HepG2 (cell line): Measurements from ENCODE around the gene ABHD17A. TPM values are rescaled to one million over a fixed set of nuclear protein-coding genes. Genes with fewer than 3 reads are reported as not detected.
A peak's percentile ranks its signal among the peaks of the same experiment; 100 is the strongest.

Experiments
- AGO2 ChIP-seq: fragments of 200-400 bp; formaldehyde crosslinking; optimal IDR thresholded peaks from 2 replicates; pipeline ENCODE3; 2017; ENCODE audit warnings: mild to moderate bottlenecking, low read depth, low read length, moderate library complexity
- CREM ChIP-seq, 2 experiments: sonication (generic) in 1 of 2; formaldehyde crosslinking in 1 of 2; IDR thresholded peaks; 2 replicates each; pipeline versions ENCODE4 v1.4.0 to v1.6.1; 2016 to 2020; ENCODE audit warnings: antibody characterized with exemption in 1 of 2, mild to moderate bottlenecking in 1 of 2, missing genetic modification reagents in 1 of 2
- KDM5B ChIP-seq: sonication (generic); formaldehyde crosslinking; IDR thresholded peaks from 2 replicates; pipeline ENCODE4 v1.4.0; 2020; ENCODE audit warnings: missing genetic modification reagents, mild to moderate bottlenecking, borderline replicate concordance
- KLF15 ChIP-seq: sonication (generic); formaldehyde crosslinking; IDR thresholded peaks from 2 replicates; pipeline ENCODE4 v1.8.1; 2023; ENCODE audit warnings: borderline replicate concordance, mild to moderate bottlenecking, inconsistent platforms, missing genetic modification reagents, mixed read lengths
- NONO ChIP-seq, 2 experiments: fragments of 450-650 bp in 1 of 2; sonication (generic) in 1 of 2; formaldehyde crosslinking in 1 of 2; IDR thresholded peaks in 1 of 2; conservative IDR thresholded peaks in 1 of 2; 2 replicates each; pipeline versions ENCODE4 v1.6.1 to v1.8.0; 2017 to 2022; ENCODE audit warnings: mild to moderate bottlenecking in 1 of 2, missing genetic modification reagents in 1 of 2, moderate library complexity in 1 of 2
- U2AF1 ChIP-seq: fragments of 200-400 bp; formaldehyde crosslinking; optimal IDR thresholded peaks from 2 replicates; pipeline ENCODE3; 2017; ENCODE audit warnings: mild to moderate bottlenecking, low read depth, low read length
- ZBTB7A ChIP-seq: sonication (generic); formaldehyde crosslinking; IDR thresholded peaks from 2 replicates; pipeline ENCODE4 v1.8.0; 2022; ENCODE audit warnings: mild to moderate bottlenecking, missing genetic modification reagents
- ZFX ChIP-seq: sonication (generic); formaldehyde crosslinking; IDR thresholded peaks from 2 replicates; pipeline ENCODE4 v1.4.0; 2020; ENCODE audit warnings: mild to moderate bottlenecking, low read depth, missing genetic modification reagents, moderate library complexity
- ZFYVE20 ChIP-seq: sonication (generic); formaldehyde crosslinking; IDR thresholded peaks from 2 replicates; pipeline ENCODE4 v1.8.0; 2023; ENCODE audit warnings: low read depth, mild to moderate bottlenecking, moderate library complexity, missing genetic modification reagents, borderline replicate concordance
- ZNF180 ChIP-seq: sonication (generic); formaldehyde crosslinking; IDR thresholded peaks from 2 replicates; pipeline ENCODE4 v1.4.0; 2020; ENCODE audit warnings: low read depth, missing genetic modification reagents, borderline replicate concordance
- ZNF546 ChIP-seq: sonication (generic); formaldehyde crosslinking; conservative IDR thresholded peaks from 2 replicates; pipeline ENCODE4 v1.8.1; 2023; ENCODE audit warnings: mild to moderate bottlenecking, missing genetic modification reagents
- ZNF737 ChIP-seq: sonication (generic); formaldehyde crosslinking; IDR thresholded peaks from 2 replicates; pipeline ENCODE4 v1.5.0; 2020; ENCODE audit warnings: missing genetic modification reagents, mild to moderate bottlenecking, borderline replicate concordance
- polyA plus RNA-seq, 8 experiments: library from polyadenylated mRNA; depleted of rRNA in 3 of 8; stranded (reverse) in 7 of 8; unstranded in 1 of 8; fragments of >200 nt; fragmentation: Illumina TruSeq in 4 of 8; extraction: Trizol in 4 of 8; gene quantifications; 2 replicates each; pipeline versions ENCODE4 v1.2.1 to v1.2.3, GENCODE V29; 2011 to 2016; ENCODE audit warnings: low read depth in 4 of 8, missing spikeins in 1 of 8, mixed read lengths in 1 of 8; ENCODE audit not compliant: insufficient read depth in 1 of 8
- total RNA-seq, 5 experiments: library from RNA; depleted of rRNA; stranded (reverse); fragments of >200 nt; fragmentation: Illumina TruSeq; extraction: Trizol; gene quantifications; 2 replicates each; pipeline ENCODE4 v1.2.3, GENCODE V29; 2016; ENCODE audit warnings: low read depth in 1 of 5
- TF ChIP-seq, protein P1 (sequence below), 2 experiments: sonication (generic) in 1 of 2; formaldehyde crosslinking in 1 of 2; IDR thresholded peaks; 2 replicates each; pipeline versions ENCODE4 v1.4.0 to v1.6.1; 2018 to 2020; ENCODE audit warnings: missing genetic modification reagents in 2 of 2, borderline replicate concordance in 1 of 2, low read depth in 1 of 2, mild to moderate bottlenecking in 1 of 2, missing biosample characterization in 1 of 2
- TF ChIP-seq, protein P2 (sequence below): sonication (generic); formaldehyde crosslinking; IDR thresholded peaks from 2 replicates; pipeline ENCODE4 v1.4.0; 2020; ENCODE audit warnings: missing genetic modification reagents

ABHD17A gene
- total and polyA plus RNA-seq, 2 of the 13 experiments (the other 11 are each of a cell fraction or from before 2014, with no cell fraction given): 27.7 to 40.8 TPM

DNA sequence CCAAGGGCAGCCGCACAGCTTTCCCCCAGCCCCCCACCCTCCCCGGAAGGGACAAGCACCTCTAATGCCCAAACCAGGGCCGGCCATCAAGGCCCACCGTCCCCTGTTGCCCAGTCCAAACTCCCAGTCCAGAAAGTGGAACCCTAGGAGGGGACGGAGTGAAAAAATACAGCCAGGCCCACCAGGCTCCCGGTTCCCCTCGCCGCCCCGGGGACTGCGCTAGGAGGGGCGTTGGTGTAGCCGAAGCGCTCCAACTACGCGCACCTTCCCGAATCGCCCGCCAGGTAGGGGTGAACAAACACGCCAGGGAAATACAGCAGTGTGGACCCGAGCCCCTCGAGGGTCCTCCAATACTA, 23.2 kb downstream of the ABHD17A start (continued):
- 0 out of 2 replicates have a peak, but pooled peaks have one; percentile 7 for TF ChIP-seq KDM5B
- no peak for TF ChIP-seq ZFYVE20
- no peak for TF ChIP-seq ZNF180 (CRISPR knock-in tag)
- TF ChIP-seq CREM (IDR thresholded peaks at IDR 0.05): no peak
- no peak for TF ChIP-seq CREM (CRISPR knock-in tag; IDR thresholded peaks at IDR 0.05)
- no peak for TF ChIP-seq NONO (IDR thresholded peaks at IDR 0.05)
- 0 out of 2 replicates have a peak, but pooled peaks have one; percentile 13 for TF ChIP-seq NONO (CRISPR knock-in tag; conservative IDR thresholded peaks at IDR 0.05)
- TF ChIP-seq ZBTB7A (CRISPR knock-in tag): 0 out of 2 replicates have a peak, but pooled peaks have one; percentile 51
- TF ChIP-seq ZFX: peak; percentile 65
- no peak for TF ChIP-seq KLF15 (CRISPR knock-in tag)
- TF ChIP-seq ZNF546 (CRISPR knock-in tag): 0 out of 2 replicates have a peak, but pooled peaks have one; percentile 31
- no peak for TF ChIP-seq U2AF1
- TF ChIP-seq, protein P1, sequence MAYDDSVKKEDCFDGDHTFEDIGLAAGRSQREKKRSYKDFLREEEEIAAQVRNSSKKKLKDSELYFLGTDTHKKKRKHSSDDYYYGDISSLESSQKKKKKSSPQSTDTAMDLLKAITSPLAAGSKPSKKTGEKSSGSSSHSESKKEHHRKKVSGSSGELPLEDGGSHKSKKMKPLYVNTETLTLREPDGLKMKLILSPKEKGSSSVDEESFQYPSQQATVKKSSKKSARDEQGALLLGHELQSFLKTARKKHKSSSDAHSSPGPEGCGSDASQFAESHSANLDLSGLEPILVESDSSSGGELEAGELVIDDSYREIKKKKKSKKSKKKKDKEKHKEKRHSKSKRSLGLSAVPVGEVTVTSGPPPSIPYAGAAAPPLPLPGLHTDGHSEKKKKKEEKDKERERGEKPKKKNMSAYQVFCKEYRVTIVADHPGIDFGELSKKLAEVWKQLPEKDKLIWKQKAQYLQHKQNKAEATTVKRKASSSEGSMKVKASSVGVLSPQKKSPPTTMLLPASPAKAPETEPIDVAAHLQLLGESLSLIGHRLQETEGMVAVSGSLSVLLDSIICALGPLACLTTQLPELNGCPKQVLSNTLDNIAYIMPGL (CRISPR knock-in tag; IDR thresholded peaks at IDR 0.05; ENCODE audit: borderline replicate concordance in 1 of 2, low read depth in 1 of 2): 0 out of 4 replicates have a peak, but pooled peaks of 1 of the 2 experiments have one; percentile 7
- TF ChIP-seq, protein P2, sequence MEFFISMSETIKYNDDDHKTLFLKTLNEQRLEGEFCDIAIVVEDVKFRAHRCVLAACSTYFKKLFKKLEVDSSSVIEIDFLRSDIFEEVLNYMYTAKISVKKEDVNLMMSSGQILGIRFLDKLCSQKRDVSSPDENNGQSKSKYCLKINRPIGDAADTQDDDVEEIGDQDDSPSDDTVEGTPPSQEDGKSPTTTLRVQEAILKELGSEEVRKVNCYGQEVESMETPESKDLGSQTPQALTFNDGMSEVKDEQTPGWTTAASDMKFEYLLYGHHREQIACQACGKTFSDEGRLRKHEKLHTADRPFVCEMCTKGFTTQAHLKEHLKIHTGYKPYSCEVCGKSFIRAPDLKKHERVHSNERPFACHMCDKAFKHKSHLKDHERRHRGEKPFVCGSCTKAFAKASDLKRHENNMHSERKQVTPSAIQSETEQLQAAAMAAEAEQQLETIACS (CRISPR knock-in tag): 0 out of 2 replicates have a peak, but pooled peaks have one; percentile 7
- TF ChIP-seq ZNF737 (CRISPR knock-in tag): no peak
- TF ChIP-seq AGO2: peak; percentile 37
